ENCODE results near the gene OSBPL8. TPM values are rescaled to one million over a fixed set of nuclear protein-coding genes. Genes with fewer than 3 reads are reported as not detected.

OSBPL8 gene
- total and polyA plus RNA-seq, 2 of the 8 experiments (the other 6 are each of a cell fraction or from before 2014, with no cell fraction given), result 10.9 to 81.1 TPM

- Histone ChIP-seq H3K9ac (replicated peaks in 1 of 4; ENCODE audit: extremely low read depth in 1 of 4, low read depth in 3 of 4, low read length in 3 of 4) (no peak overlapping the region), H3K4me2 (ENCODE audit: insufficient read depth in 1 of 2, low read depth in 2 of 2, low read length in 2 of 2) (no peak overlapping the region)
- FAIRE-seq, result no peak
These were observed 136.8 kb downstream of the OSBPL8 start for GRCh38 chr12:76422543-76423438.

More at GRCh38 chr12:76422543-76423438, 136.8 kb downstream of the OSBPL8 start:
- Histone ChIP-seq H2AK5ac (ENCODE audit: low read depth, low read length) (no peak overlapping the region), H3K56ac (replicated peaks; ENCODE audit: insufficient read length, low read depth, low read length) (no peak overlapping the region), H4K20me1 (replicated peaks in 1 of 2; ENCODE audit: control insufficient read depth in 1 of 2, insufficient read depth in 2 of 2, low read length in 2 of 2) (no peaks in the 10 kb centered on the region), H3K9me3 (ENCODE audit: insufficient read depth in 2 of 2, low read depth in 1 of 2, low read length in 1 of 2) (peaks cover 3 to 7% of the 10 kb centered on the region in 2 experiments; a peak in 3 of 4 replicates), H3K4me1 (replicated peaks in 1 of 4; ENCODE audit: control insufficient read depth in 3 of 4, insufficient read depth in 4 of 4, low read length in 3 of 4) (no peaks in the 10 kb centered on the region), H2BK20ac (ENCODE audit: low read length) (no peak overlapping the region), H3K4ac (replicated peaks; ENCODE audit: insufficient read length, low read depth, low read length) (no peak overlapping the region), H4K5ac (ENCODE audit: insufficient read length, low read depth, low read length) (no peak overlapping the region), H3K23ac (ENCODE audit: insufficient read length) (no peak overlapping the region), H3K79me2 (ENCODE audit: control insufficient read depth in 1 of 2, insufficient read depth in 2 of 2, low read length in 2 of 2) (peaks cover 0 to 21% of the 10 kb centered on the region in 2 experiments; a peak in 2 of 4 replicates), H3K79me1 (ENCODE audit: low read depth, low read length) (no peaks in the 10 kb centered on the region), H3K4me3 (ENCODE audit: extremely low read depth in 1 of 4, insufficient read depth in 2 of 4, low read depth in 3 of 4, low read length in 4 of 4) (no peak overlapping the region), H3K27me3 (replicated peaks in 1 of 4; ENCODE audit: control insufficient read depth in 3 of 4, extremely low read depth in 1 of 4, insufficient read depth in 3 of 4, low read length in 3 of 4) (no peaks in the 10 kb centered on the region), H2BK5ac (ENCODE audit: low read depth, low read length) (no peak overlapping the region), H2BK120ac (replicated peaks; ENCODE audit: low read depth, low read length) (no peak overlapping the region), H3K14ac (ENCODE audit: insufficient read length) (no peak overlapping the region), H4K8ac (ENCODE audit: extremely low read depth, insufficient read depth, low read length) (no peak overlapping the region), H4K91ac (replicated peaks; ENCODE audit: insufficient read length, low read length) (no peak overlapping the region), H3K23me2 (ENCODE audit: low read depth, low read length) (no peaks in the 10 kb centered on the region), H3K18ac (ENCODE audit: extremely low read depth, low read length) (no peak overlapping the region), H3K36me3 (ENCODE audit: control insufficient read depth in 2 of 4, insufficient read depth in 4 of 4, low read length in 3 of 4) (peaks cover 0 to 3% (median 0%) of the 10 kb centered on the region in 4 experiments; a peak in 1 of 8 replicates), H2AFZ (ENCODE audit: low read length) (no peak overlapping the region), H2BK15ac (ENCODE audit: low read length) (no peak overlapping the region), H3K27ac (ENCODE audit: low read depth, low read length) (no peak overlapping the region), H2BK12ac (ENCODE audit: low read depth, low read length) (no peak overlapping the region)
- POLR2A ChIA-PET (ENCODE audit: partially characterized antibody), result no interaction called here
- DNase-seq (ENCODE audit: low read depth in 1 of 2, low spot score in 2 of 2), result no peak
- WGBS, 2 experiments (ENCODE audit: extremely low coverage in 1 of 2, insufficient coverage in 1 of 2, insufficient read length in 1 of 2, insufficient replicate concordance in 2 of 2, low coverage in 1 of 2, low lambda C conversion rate in 2 of 2, missing lambda C conversion rate in 1 of 2), result 78% methylated on average over 9 of the region's 9 CpGs; no CpG with 5 or more reads in 1 of the 2 experiments
- CTCF ChIA-PET (ENCODE audit: partially characterized antibody), result interaction anchor here (0.9 to 1.2 kb wide), 2 partner anchors 19 to 33 kb away, joined by 3 to 5 read pairs; no protein-coding TSS in a partner anchor
- TF ChIP-seq JUN (IDR thresholded peaks at IDR 0.05; ENCODE audit: low read depth, low read length) (no peak), KDM4A (IDR thresholded peaks at IDR 0.05; ENCODE audit: low read depth, low read length, severe bottlenecking) (no peak), MAFK (IDR thresholded peaks at IDR 0.05; ENCODE audit: low read depth, low read length) (0 out of 2 replicates have a peak, but pooled peaks have one; percentile 56), EZH2 (IDR thresholded peaks at IDR 0.05; ENCODE audit: low read depth, low read length, severe bottlenecking) (no peak), ATF3 (IDR thresholded peaks at IDR 0.05; ENCODE audit: insufficient read depth, low read depth, low read length) (no peak)

Data from H1 (cell line).